GM19043 (cell line): ENCODE measurements around the gene CAB39.
A peak's percentile ranks its signal among the peaks of the same experiment; 100 is the strongest.
"Not testable (repeated sequence)": the region's sequence is repeated elsewhere in the genome, so short reads cannot be mapped to it uniquely, and the experiment has no call there.

Experiments used
- ATAC-seq: cut with Tn5 transposase; IDR thresholded peaks from one replicate; pipeline ENCODE4 v1.9.1; 2021; ENCODE audit warnings: low read depth; ENCODE audit not compliant: unreplicated experiment

The CAB39 gene

DNA sequence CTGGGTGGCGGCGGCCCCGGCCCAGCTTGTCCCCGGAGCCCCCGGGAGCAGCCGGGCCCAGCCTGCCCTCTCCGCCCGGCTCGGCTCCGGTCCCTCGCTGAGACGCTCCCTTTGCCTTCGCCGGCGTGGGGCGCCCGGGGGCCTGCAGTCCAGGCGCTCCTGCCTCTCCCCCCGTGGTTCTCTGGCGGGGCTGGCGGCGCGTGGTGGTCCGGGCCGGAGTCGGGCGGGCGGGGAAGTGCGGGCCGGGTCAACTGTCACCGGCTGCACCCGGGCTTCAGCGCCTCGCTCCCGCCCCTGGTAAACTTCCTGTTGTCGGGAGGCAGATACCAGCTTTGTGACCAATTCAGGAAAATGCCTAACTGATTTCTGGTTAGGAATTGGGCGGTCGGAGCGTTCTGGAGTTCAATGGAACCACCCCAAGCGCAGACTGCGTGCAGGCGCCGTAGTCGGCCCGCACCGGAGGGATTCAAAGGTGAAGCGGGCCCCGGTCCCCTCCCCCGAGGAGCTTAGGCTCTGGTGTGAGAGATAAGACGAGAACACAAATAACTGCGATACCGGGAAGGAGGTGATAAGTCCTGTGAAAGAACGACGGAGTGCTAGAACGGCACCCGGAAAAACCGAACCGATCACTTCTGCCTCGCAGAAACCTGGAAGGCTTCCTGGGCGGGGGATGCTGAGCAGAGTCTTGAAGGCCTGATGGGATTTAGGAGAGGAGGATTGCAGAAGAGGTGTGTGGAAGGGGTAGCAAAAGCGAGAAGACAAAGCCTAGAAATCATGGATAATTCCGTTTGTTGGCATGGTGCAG, 891 bp downstream of the CAB39 start:
- ATAC-seq: peak; percentile 5

- peak; percentile 28 for ATAC-seq
Observed at GRCh38 chr2:230714136-230714480, 1.5 kb downstream of the CAB39 start.

DNA sequence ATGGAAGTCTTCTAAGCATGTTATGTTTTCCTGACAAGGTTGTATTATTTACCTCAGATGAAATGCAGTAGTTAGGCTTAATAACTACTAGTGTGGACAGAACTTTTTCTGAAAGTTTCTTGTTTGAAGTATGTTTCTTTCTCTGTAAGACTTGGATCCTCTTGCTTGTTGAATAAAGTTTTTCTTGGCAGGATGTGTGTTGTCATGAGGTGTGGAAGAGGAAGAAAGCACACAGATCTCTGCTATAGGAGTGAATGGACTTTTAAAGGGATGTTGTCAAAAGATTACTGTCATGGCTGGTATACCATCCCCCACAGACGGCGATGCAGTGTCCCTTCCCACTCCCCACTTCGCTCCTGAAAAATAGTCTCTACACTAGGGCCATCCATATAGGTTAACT, 2.6 kb downstream of the CAB39 start:
- ATAC-seq: no peak

DNA sequence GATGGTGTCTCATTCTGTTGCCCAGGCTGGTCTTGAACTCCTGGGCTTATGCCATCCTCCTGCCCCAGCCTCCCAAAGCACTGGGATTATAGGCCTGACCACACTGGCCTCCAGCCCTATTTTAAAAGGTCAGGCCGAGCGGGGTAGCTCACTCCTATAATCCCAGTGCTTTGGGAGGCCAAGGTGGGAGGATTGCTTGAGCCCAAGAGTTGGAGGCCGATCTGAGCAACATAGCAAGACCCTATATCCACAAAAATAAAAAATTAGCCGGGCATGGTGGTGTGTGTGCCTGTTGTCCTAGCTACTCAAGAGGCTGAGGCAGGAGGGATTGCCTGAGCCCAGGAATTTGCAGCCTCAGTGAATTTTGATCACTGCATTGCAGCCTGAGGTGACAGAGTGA, 3.9 kb downstream of the CAB39 start:
- no peak for ATAC-seq

GRCh38 chr2:230717600-230717999, 5.0 kb downstream of the CAB39 start:
- ATAC-seq: no peak

DNA sequence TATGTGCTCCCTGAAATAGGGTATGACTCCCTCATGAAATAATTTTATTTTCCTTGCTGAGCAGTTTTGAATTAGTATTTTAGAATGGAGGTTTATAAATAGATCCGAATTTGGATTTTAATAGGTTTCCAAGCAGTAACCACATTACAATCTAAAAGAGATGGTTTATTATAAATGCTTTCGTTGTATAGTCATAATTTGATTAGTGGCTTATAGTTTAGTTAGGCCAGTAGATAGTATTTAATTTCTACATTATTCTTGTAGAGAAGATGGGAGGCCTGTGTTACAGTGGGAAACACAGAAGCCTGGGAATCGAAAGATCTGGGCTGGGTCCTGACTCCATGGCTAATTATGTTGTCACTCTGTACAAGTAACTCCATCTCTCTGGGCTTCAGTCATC, 6.7 kb downstream of the CAB39 start:
- no peak for ATAC-seq

DNA sequence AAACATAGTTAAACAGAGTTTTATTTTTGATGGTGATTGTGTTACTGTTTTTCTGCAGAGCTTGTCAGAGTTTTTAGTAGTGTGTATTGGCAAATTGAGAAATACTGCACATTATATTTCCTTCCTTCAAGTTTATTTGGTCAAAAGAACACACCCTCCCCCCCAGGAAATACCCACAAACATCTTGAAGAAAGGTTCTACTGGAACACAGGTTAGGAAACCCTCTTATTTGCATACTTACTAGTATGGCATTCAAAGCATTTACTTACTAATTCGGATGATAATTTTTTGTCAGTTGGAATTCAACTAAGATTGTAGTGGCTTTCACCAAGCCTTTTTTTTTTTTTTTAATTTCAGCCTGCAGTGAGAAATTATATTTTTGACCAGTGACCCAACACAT, 9.1 kb downstream of the CAB39 start:
- peak; percentile 64 for ATAC-seq

GRCh38 chr2:230722207-230722885, 9.7 kb downstream of the CAB39 start:
- ATAC-seq: no peak

DNA sequence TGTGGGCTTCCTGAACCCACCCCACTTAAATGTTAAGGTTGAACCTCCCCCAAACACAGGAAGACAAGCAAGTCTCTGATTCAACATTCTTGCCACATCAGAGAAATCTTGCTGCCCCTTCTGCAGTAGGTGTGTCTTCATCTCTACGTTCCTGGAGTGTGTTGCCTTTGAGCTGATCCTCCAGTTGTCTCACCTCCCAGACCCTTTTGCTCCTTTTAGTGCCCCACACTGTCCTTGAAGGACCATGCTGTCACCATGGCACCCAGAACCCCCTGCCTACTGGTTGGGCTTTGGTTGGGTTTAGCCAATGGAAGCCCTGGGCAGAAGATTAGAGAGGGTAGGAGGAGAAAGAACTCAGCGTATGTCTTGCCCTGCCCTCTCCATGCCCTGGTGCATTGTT, 10.7 kb downstream of the CAB39 start:
- ATAC-seq: no peak

- not testable (repeated sequence) for ATAC-seq
Observed at GRCh38 chr2:230724957-230725356, 12.3 kb downstream of the CAB39 start.

- no peak for ATAC-seq
Observed at GRCh38 chr2:230731512-230731911, 18.9 kb downstream of the CAB39 start.

- no peak for ATAC-seq
Observed at GRCh38 chr2:230732914-230733401, 20.3 kb downstream of the CAB39 start.

DNA sequence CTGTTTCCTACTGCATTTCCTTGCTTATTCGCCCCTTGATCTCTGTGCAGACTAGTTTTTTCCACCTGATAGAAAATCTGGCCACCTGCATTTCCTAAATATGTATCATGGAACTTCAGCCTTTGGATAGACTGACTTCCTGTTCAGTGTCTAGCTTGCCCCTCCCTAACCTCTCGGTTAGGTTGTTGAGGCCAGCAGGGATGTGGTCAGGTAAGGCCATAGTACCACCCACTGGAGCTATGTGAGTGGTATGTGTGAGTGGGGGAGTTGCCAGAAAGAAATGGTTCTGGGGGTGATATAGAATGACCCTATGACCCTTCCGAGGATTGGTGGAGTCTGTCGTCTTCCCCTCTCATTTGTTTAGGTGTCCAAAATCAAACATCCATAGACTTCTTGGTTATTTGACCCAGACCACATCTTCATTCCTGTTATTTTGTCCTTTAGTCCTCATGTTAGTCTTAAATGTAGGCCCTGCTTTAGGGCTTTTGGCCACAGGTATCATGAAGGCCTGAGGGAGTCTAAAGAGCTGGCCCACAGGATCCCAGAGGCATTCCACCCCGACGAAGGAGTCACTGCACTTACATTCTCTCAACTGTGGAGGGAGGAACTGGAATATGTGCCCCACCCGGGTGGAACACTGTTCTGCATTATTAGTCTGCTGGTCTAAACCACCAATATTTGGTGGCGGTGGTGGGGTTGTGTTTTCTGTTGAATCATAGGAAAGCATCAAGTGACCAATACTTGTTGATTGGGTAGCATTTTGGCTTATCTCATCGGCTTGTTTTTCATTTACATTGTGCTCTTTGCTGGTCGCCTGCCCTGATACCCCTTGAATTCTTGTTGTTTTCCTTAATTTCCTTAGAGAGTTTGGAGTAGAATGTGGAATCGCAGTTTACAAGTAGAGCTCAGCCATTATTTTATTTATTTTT, 21.9 kb downstream of the CAB39 start:
- no peak for ATAC-seq

- no peak for ATAC-seq
Observed at GRCh38 chr2:230735884-230736283, 23.2 kb downstream of the CAB39 start.

DNA sequence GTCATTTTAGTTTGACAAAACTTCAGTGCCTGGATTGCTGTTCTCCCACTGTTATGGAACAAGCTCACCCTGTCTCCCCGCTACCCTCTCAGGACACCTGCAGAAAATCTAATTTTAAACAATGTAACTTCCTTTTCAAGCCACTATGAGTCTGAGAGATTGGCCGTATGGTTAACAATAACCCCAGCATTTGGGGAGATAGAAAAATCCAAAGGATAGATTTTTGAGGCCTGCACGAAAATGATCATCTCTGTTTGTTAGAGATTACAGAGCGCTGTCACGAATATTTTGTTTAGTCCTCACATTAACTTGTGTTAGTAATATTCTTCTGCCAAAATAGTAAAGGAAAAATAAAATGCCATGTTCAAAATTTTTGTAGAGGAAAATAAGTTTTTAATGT, 24.7 kb downstream of the CAB39 start:
- ATAC-seq: no peak

GRCh38 chr2:230737791-230738226, 25.2 kb downstream of the CAB39 start:
- no peak for ATAC-seq

GRCh38 chr2:230738391-230738811, 25.8 kb downstream of the CAB39 start:
- ATAC-seq: no peak

DNA sequence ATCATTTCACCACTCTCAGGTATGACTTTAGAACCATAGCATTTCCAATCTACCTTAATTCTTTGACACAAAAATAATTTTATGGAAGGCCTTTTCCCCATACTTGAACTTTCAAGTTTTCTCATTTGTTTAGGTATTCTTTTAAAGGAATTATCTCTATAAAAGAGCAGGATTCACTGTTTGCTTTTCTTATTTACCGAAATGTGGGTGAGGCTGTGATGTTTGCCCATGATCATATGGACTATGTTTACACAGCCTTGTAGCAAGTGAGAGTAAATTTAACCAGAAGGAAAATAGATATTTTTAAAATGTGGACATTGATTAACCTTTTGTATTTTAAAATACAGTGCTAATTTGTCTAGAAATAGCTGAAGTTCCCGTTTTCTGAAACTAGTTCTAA, 26.3 kb downstream of the CAB39 start:
- ATAC-seq: no peak

DNA sequence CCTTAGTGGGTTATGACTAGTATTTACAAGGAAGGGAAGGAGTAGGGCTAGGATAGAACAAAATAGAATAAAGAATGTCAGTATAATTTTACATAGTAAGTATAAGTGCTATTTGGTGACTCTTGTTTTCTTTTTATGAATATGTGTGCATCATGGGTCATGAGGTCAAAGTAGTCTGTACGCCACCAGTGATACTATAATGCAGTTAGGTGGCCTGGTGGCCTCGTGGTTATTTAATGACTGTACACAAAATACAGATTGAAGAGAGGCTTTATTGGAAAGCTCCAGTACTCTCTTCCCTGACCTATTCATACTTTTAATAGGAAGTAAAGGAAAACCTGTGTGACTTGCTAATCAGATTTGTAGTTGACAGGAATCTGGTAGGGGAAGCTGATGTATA, 27.3 kb downstream of the CAB39 start:
- ATAC-seq: no peak

DNA sequence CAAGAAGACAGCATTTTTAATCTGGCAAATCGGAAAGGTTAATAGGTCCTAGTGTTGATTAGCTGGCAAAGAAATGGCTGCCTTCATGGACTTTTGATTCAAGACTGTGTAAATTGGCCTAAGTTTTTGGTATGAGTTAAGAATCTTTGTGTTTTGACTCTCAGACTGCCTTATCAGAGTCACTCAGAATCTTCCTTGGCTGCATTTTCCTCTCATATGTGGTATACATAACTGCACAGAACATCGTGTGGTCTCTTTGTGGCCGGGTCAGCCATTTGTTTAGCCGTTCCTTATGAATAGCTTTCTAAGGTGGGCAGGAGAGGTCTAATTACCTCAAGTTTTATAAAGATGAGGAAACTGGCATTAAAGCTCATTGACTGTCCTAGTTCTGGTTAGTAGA, 30.1 kb downstream of the CAB39 start:
- ATAC-seq: no peak

DNA sequence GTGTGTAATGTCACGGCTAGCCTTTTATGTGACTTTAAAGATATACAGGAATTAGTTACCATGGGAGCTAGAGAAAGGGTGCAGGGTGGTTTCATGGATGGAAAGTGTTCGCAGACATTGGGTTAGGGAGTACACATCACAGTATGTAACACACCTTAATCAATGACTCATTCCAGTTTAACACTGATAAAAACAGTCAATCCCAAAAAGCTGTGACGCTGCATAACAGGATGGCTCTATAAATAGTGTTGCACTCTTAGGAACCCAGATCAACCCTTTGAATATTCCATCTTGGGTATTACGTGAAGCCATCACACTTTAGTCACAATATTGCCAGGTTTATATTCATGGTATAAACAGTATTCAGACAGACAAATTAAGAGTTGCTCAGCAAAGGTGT, 33.6 kb downstream of the CAB39 start:
- ATAC-seq: no peak
